ENCODE data around the gene SLC25A36.

GRCh38 chr3:140980663-140981062 is 39.0 kb downstream of the SLC25A36 start:
- TF ChIP-seq, protein P1, sequence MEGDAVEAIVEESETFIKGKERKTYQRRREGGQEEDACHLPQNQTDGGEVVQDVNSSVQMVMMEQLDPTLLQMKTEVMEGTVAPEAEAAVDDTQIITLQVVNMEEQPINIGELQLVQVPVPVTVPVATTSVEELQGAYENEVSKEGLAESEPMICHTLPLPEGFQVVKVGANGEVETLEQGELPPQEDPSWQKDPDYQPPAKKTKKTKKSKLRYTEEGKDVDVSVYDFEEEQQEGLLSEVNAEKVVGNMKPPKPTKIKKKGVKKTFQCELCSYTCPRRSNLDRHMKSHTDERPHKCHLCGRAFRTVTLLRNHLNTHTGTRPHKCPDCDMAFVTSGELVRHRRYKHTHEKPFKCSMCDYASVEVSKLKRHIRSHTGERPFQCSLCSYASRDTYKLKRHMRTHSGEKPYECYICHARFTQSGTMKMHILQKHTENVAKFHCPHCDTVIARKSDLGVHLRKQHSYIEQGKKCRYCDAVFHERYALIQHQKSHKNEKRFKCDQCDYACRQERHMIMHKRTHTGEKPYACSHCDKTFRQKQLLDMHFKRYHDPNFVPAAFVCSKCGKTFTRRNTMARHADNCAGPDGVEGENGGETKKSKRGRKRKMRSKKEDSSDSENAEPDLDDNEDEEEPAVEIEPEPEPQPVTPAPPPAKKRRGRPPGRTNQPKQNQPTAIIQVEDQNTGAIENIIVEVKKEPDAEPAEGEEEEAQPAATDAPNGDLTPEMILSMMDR (IDR thresholded peaks at IDR 0.05) = no peak
- TF ChIP-seq POLR2A (IDR thresholded peaks at IDR 0.05) = no peak

Data from lower leg skin (tissue), 3 donors.